GM19240 (cell line): ENCODE measurements around the gene SMIM14.
"Not testable (repeated sequence)": the region's sequence is repeated elsewhere in the genome, so short reads cannot be mapped to it uniquely, and the experiment has no call there.

Experiments
- DNase-seq: peaks from one replicate; pipeline ENCODE4 v3.0.0; 2011; ENCODE audit warnings: low spot score; ENCODE audit not compliant: insufficient read length

SMIM14 gene

DNA sequence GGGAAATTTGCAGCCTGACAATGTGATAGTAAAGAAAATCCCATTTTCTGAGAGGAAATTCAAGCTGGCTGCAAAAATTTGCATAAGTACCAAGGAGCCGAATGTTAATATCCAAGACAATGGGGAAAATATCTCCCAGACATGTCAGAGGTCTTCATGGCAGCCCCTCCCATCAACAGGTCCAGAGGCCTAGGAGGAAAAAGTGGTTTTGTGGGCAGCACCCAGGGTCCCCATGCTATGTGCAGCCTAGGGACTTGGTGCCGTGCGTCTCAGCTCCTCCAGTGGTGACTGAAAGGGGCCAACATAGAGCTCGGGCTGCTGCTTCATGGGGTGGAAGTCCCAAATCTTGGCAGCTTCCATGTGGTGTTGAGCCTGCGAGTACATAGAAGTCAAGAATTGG lies 105.1 kb downstream of the SMIM14 start:
- DNase-seq: no peak

DNA sequence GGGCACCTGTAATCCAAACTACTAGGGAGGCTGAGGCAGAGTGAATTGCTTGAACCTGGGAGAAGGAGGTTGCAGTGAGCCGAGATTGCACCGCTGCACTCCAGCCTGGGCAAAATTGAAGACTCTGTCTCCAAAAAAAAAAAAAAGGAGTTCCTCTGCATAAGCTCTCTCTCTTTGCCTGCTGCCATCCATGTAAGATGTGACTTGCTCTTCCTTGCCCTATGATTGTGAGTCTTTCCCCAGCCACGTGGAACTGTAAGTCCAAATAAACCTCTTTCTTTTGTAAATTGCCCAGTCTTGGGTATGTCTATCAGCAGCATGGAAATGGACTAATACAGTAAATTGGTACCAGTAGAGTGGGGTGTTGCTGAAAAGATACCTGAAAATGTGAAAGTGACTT lies 106.4 kb downstream of the SMIM14 start:
- DNase-seq: not testable (repeated sequence)

DNA sequence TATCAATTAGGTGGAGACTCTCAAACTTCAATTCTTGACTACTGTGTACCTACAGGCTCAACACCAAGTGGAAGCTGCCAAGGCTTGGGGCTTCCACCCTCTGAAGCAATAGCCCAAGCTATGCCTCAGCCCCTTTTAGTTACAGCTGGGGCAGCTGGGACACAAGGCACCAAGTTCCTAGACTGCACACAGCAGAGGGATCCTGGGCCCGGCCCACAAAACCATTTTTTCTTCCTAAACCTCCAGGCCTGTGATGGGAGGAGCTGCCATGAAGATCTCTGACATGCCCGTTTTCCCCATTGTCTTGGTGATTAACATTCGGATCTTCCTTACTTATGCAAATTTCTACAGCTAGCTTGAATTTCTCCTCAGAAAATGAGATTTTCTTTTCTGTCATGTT lies 108.0 kb downstream of the SMIM14 start:
- DNase-seq: no peak

DNA sequence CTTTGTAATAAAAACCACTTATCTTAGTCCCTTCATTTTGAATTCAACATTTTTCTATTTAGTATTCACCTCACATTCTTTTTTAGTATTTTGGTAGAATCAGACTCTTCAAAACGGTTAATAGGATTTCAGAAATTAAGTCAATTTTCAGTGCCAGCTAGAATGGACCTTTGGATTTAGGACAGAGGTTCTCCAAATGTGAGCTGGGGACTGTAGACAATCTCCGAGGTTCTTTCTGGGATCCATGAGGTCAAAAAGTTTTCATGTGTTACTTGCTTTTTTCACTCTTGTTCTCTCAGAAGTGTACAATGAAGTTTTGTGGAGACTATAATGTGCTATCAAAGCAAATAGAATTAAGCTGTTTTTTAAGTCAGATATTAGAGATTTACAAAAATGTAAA lies 109.1 kb downstream of the SMIM14 start:
- no peak for DNase-seq

DNA sequence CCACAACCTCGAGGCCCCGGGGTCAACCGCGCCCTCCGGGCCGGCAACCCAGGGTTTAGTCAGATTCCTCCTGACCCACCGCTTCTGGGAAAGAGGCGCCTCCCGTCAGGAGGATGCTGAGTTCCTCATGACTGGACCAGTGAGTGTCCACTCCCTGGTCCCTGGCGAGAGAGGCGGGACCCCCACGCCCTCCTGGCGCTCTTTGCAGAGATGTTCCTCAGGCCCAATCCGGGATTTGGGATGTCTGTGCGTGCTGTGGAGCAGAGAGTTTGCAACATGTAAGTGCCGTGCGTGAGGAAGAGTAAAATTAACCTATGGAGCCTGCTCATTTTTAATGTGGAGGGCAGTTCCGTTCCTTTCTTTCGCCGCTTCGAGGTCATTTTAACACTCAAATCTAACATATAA lies 110.6 kb downstream of the SMIM14 start:
- DNase-seq: no peak

DNA sequence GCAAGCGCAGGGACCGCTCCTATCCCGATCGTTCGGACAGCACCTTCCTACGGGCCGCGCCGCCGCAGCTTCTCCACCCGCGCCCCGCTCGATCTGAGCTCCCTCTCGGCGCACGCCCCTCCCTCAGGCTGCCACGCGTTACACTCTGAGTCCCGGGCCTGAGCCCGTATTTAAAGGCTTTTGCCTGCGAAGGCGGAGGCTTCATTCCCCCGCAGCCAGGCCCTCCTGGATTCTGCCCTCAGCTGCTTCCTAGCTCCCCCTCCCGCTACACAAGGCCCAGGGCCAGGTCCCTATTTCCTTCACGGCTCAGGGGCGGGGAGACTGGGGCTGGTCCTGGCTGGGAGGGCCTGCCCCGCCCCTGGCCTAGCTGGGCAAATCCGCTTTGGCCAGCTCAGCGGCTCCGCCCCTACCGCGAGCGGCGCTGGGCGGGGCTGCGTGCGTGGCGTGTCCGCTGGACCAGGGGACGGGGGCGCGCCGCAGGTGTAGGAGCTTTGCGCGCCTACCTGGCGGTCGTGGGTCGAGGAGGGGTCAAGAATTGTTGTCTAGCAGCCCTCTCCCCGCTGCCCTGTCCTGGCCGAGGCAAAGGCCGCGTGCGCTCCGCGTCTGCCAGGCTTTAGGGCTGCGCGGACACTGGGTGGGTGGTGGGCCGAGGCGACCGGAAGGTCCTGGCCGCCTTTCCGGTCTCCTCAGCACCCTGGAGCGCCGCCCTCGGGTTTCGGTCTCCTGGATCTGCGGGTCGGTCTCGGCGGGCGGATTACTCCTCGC lies 111.2 kb downstream of the SMIM14 start, which contains the start of gene UGDH:
Gene UGDH (minus strand): TSS at position 144 of the 765 bp plus-strand sequence. CDS start 5,927 bp downstream, outside the sequence.
- peak; percentile 94 for DNase-seq

DNA sequence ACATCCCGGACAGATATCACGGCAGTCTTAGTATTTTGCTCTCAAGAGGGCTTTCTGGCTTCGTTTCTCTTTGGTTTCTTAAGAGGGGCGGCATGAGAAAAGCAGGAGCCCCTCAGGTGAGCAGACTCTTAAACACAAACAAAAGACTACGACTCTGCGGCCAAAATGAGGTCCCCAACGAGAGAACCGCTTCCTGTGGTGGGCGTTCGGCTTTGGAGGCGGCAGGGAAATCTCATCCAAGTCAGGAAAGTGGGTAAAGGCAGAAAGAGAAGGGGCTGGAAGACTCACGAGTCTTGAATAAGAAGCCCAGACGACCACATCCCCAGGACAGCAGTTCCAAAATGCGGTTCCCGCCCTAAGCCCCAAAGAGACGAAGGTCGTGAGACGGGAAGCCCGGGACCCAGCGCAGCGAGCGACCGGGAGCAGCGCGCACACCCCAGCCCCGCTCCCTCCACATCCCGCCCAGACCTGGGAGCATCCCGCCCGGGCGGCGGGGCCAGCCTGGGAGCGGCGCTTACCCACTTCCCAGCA lies 111.8 kb downstream of the SMIM14 start:
- peak; percentile 6 for DNase-seq

DNA sequence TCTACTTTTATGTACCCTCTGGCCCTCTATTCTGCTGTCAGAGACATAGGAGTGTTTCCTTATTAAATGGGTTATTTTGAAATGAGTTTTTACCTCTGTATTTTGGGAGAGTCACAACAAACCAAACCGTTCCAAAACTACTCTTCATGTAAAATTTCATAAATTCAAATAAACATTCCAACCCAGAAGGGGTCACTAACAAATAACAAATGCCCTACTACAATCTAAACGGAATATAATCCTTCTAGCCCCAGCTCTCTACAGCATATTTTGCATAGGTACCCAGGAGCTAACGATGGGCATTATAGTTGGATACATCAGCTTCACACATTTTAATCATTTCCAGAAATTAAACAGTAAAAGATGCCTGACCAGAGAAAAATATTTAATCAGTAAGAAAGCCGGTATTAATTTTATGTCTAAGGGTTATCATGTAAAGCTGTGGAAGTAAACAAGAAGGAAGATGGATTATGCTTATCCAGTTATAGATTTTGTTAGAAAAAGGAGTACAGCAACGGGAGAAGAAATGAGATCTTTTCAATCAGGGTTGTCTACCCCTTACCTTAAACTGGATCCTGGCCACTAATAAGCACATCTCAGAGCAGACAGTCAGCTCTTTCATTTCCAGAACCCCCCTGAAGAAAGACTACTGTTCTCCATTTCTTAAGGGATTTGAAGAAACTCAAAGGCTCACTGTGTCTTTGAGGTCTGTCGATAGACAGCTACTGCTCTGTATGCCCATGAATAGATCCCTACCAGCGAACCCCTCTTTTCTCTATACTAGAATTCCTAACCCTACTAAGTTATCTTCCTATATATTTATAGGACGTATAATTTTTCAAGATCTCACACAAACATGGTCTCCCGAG lies 112.6 kb downstream of the SMIM14 start:
- DNase-seq: no peak

DNA sequence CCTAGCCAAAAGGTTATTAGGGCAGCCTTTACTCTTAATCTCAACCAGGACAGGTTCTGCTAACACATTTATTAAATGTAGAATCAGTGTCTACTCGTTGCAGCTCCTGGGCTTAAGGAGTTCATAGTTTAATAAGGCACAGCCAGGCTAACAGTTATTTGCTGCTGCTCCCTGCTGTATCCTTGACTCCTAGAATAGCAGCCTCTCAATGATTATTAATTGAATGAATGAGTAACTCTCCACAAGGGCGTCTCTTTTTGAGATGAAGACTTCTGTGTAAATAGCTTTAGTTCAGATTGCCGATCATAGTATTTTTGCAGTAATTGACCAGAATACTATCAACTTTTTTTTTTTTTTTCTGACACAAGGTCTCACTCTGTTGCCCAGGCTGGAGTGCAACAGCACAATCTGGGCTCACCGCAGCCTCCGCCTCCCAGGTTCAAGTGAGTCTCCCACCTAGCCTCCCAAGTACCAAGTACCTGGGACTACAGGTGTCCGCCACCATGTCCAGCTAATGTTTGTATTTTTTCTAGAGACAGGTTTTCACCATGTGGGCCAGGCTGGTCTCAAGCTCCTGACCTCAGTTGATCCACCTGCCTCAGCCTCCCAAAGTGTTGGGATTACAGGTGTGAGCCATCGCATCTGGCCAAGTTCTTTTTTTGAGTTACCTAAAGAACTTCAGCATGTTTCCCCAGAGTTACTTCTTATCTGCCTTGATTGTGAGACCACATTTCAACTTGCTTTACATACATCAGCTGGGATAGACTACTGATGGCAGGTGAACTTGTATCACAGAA lies 114.3 kb downstream of the SMIM14 start:
- no peak for DNase-seq

DNA sequence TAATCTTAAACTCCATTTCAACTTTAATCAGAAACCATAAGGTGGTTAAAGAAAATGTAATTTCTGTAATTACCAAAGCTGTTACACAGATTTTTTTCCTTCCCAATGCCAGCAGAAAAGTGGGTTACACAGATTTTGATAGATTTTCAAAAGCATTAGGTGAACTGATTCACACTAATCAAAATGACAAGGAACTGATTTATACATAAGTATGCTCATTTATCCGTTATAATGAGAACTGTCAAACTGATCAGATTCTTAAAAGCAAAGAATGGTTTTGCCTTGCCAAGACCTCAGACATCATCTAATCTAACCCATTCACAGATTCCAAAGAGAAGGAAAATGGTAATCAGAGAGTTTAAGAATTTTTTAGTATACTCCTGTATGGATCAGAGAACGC lies 116.6 kb downstream of the SMIM14 start:
- no peak for DNase-seq

DNA sequence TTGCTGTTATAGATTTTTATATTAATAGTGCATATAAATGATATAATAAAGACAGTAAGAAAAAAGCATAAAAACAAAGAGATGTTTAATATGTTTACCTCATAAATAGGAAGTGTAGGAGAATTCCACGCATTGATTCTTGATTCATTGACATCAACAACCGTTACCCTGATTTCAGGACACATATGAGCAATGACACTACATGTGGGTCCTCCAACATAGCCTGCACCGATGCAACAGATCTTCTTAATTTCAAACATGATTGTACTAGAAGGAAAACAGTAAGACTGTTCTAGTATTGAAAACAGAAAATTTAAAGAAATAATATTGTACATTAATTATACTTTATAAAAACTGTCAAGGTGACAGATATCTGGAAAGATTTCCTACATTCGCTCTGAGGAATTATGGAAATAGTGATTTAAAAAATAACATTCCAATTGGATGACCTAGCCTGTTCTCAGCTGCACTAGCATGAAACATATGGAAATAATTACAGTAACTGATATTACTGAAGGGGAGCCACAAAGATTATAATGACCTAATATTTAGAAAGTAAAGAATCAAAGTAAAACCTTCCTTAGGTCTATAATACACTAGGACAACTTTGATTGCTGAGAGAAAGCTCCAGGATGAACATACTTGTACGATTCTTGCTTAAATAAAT lies 117.3 kb downstream of the SMIM14 start:
- DNase-seq: no peak

DNA sequence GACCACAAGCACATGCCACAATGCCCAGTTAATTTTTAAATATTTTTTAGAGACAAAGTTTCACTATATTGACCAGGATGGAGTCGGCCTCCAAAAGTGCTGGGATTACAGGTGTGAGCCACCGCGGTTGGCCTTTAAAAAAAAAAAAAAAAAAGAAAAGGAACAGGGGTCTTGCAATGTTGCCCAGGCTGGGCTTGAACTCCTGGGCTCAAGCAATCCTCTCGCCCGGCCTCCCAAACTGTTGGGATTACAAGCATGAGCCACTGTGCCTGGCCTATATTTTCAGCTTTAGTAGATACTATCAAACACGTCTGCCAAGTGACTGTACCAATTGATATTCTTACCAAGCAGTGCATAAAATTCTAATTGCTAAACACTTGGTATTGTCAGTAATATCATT lies 120.2 kb downstream of the SMIM14 start:
- DNase-seq: no peak

DNA sequence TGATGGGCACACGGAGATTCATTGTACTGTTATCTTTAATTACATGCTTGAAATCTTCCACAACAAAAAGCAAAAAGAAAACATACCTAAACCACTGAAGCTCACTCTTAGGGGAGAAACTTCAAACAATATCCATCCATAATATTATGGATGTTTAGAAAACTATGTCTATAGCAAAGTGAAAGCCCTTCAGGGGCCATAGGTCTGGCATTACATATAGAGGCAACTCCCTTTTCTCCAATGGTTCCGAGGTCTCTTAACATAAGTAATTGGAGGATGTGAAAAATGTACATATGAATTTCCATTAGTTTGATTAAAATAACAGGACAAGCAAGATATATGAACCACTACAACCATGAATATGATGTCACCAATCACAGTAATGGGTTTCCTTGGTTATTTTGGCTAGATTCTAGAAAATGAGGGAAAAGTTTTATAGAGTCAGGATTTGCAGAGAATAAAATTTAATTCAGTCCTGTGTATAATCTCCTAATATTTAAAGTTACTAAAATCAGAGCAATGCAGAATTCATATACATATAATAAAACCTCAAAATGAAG lies 122.2 kb downstream of the SMIM14 start:
- DNase-seq: no peak

DNA sequence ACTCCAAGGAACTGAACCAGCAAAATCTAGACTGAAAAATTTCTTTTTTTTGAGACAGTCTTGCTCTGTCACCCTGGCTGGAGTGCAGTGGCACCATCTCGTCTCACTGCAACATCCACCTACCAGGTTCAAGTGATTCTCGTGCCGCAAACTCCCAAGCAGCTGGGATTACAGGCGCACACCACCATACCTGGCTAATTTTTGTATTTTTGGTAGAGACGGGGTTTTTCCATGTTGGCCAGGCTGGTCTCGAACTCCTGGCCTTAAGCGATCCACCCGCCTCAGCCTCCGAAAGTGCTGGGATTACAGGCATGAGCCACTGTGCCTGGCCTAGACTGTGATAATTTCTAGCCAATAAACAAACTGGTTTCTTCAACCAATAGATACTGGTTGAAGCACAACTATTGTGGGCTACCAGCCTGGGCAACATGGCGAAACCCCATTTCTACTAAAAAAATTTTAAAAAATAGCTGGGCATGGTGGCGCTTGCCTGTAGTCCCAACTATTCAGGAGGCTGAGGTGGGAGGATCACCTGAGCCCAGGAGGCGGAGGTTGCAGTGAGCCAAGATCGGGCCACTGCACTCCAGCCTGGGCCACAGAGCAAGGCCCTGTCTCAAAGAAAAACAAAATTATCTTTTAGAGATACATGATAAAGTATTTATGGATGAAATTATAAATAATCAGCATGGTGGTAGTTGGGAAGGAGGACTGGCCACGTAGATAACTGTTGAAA lies 122.8 kb downstream of the SMIM14 start:
- not testable (repeated sequence) for DNase-seq

DNA sequence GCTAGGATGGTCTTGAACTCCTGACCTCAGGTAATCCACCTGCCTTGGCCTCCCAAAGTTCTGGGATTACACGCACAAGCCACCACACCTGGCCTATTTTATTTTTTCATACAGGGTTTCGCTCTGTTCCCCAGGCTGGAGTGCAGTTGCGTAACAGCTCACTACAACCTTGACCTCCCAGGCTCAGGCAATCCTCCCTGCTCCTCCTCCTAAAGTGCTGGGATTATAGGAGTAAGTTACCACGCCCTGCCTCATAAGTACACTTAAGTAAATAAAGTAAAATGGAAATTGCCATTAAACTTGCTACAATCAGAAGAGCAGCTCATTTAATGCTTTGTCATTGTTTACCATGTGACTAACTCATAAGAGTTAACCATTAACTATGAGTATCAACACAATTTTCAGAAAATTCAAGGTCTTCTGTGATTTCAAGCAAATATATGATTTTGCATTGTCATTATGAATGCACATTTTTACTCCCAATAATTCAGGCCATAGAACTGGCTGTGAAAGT lies 123.7 kb downstream of the SMIM14 start:
- DNase-seq: no peak

DNA sequence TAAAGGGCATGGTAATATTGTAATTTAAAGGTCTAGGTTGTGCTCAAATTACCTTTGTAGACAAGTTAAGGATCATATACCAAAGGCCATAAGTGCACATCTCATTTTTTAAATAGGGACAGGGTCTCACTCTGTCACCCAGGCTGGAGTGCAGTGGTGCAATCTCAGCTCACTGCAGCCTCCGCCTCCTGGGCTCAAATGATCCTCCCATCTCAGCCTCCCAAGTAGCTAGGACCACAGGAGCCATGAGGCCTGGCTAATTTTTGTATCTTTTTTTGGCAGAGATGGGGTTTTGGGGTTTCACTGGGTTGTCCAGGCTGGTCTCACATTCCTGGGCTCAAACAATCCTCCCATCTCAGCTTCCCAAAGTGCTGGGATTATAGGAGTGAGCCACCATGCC lies 124.4 kb downstream of the SMIM14 start:
- not testable (repeated sequence) for DNase-seq

DNA sequence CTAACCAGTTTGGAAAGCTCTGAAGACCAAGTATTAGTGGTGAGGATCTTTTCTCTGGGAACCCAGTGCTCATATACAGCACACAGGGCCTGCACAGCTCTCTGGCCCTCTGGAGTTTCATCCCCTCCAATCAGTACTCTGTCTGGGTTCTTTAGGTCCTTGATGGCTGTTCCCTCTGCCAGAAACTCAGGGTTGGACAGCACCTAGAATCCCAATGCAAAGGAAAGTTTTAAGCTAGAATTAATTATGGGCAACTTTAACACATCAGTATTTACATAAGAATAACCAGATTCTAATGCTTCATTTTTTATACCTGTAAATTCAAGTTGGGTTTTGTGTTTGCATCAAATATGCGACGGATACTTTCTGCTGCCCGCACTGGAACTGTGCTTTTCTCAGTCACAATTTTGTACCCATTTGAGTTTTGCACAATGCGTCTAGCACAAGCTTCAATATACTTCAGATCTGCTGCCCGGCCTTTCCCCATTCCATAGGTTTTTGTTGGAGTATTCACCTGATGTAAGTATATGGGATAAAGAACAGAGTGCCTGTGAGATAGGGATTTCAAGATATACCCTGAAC lies 128.2 kb downstream of the SMIM14 start:
- no peak for DNase-seq

DNA sequence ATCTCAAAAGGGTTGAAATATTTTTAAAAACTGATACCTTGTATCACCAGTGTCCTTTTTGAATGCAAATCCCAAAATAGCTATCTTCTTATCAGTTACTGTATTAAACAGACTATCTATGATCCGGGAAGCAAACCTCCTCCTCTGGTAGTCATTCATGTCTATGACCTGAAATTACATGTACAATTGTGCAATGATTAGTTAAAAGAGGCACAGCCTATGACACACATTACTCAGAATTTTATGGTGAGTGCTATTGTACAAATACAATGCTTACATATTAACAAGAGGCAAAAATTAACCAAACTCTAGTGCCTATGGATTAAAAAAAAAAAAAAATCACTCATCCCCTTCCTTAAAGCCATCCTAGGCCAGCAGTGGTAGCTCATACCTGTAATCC lies 133.1 kb downstream of the SMIM14 start:
- no peak for DNase-seq

DNA sequence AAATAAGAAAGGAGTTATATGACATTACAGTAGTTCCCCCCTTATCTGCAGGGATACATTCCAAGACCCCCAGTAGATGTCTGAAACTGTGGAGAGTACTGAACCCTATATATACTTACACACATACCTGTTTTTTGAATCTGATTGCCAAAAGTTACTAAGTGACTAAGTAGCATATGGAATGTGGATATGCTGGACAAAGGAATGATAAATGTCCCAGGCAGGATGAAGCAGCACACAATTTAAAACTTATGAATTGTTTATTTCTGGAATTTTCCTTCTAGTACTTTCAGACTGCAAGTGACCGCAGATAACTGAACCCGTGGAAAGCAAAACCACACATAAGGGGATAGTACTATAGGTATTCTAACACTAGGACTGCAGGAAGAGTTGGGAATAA lies 134.1 kb downstream of the SMIM14 start:
- DNase-seq: no peak
